Left lung (tissue), 14 donors: ENCODE data around the gene MMP28. TPM values are rescaled to one million over a fixed set of nuclear protein-coding genes. Genes with fewer than 3 reads are reported as not detected.

ENCODE experiments used
- ATAC-seq: fragments of 200-7000 bp; cut with Tn5 transposase; one replicate; pipeline ENCODE4 v1.9.1; 2020; ENCODE audit warnings: moderate library complexity
- DNase-seq, 4 donors: peaks; one replicate each; pipeline ENCODE4 v3.0.0-alpha.2; 2013 to 2020
- H3K27ac ChIP-seq, 2 donors: fragments of 200-600 bp; sonication (generic) in 1 of 2; one replicate each; pipeline versions ENCODE4 v1.5.0 to v1.8.0; 2020 to 2021
- H3K27me3 ChIP-seq, 2 donors: fragments of 200-600 bp; sonication (generic) in 1 of 2; one replicate each; pipeline versions ENCODE4 v1.5.0 to v1.8.0; 2020 to 2021
- H3K36me3 ChIP-seq, 2 donors: fragments of 200-600 bp; sonication (generic) in 1 of 2; one replicate each; pipeline versions ENCODE4 v1.5.0 to v1.8.0; 2020 to 2021
- H3K4me1 ChIP-seq, 2 donors: fragments of 200-600 bp; one replicate each; pipeline ENCODE4 v1.8.0; 2021
- H3K4me3 ChIP-seq, 2 donors: fragments of 200-600 bp; sonication (generic) in 1 of 2; one replicate each; pipeline versions ENCODE4 v1.5.0 to v1.8.0; 2020 to 2021; ENCODE audit warnings: mild to moderate bottlenecking in 1 of 2
- H3K9me3 ChIP-seq, 2 donors: fragments of 200-600 bp; sonication (generic) in 1 of 2; one replicate each; pipeline versions ENCODE4 v1.5.0 to v1.8.0; 2020 to 2021
- intact Hi-C, 2 donors: fragments of 100-400 bp; cut with DNase I; formaldehyde crosslinking; loops; one replicate each; pipeline versions ENCODE4 v1.11.2 to v1.14.2; 2022
- long read RNA-seq, 12 donors: library from polyadenylated mRNA in 2 of 12; unstranded in 2 of 12; transcript quantifications; one replicate each; pipeline ENCODE4 v2.0.0 and lab custom pipeline, GENCODE V29; 2019 to 2026
- polyA plus RNA-seq, 6 donors: library from polyadenylated mRNA; unstranded; fragments of 120-200 nt; gene quantifications; one replicate each; pipeline ENCODE4 v1.2.1, GENCODE V29; 2013; ENCODE audit not compliant: insufficient read length in 6 of 6
- total RNA-seq, 2 donors: library from RNA; stranded (reverse); fragmentation: NEBNext Ultra II Directional; extraction: Animal tissue kit (Norgen Biotek cat#: 25700); gene quantifications; one replicate each; pipeline ENCODE4 v1.2.1, GENCODE V29; 2021
- TF ChIP-seq, protein P1 (sequence below), 2 donors: fragments of 200-600 bp; sonication (generic) in 1 of 2; IDR thresholded peaks; one replicate each; pipeline versions ENCODE4 v1.5.0 to v1.8.0; 2021; ENCODE audit warnings: antibody characterized with exemption in 2 of 2
- donor health status: DM: no; HTN: yes; CAD: no.
- donor health status: DM: no; HTN: no; CAD: no.

Gene MMP28, protein sequence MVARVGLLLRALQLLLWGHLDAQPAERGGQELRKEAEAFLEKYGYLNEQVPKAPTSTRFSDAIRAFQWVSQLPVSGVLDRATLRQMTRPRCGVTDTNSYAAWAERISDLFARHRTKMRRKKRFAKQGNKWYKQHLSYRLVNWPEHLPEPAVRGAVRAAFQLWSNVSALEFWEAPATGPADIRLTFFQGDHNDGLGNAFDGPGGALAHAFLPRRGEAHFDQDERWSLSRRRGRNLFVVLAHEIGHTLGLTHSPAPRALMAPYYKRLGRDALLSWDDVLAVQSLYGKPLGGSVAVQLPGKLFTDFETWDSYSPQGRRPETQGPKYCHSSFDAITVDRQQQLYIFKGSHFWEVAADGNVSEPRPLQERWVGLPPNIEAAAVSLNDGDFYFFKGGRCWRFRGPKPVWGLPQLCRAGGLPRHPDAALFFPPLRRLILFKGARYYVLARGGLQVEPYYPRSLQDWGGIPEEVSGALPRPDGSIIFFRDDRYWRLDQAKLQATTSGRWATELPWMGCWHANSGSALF
- total RNA-seq = 10 to 100 TPM; 39.5 to 95.0 TPM
- 1 to 10 TPM; 6.6 to 9.2 (median 8.5) TPM for polyA plus RNA-seq
- long read RNA-seq, donor 1, partial matches to known transcripts = 0 of 9 reads
- long read RNA-seq, donor 1, other reads (novel, unspliced or antisense) = 0 of 9 reads
- long read RNA-seq, donor 2, partial matches to known transcripts = 0 of 4 reads
- long read RNA-seq, donor 2, other reads (novel, unspliced or antisense) = 0 of 4 reads
- long read RNA-seq, donor 3, partial matches to known transcripts = 0 of 4 reads
- long read RNA-seq, donor 3, other reads (novel, unspliced or antisense) = 0 of 4 reads
- long read RNA-seq, donor 4, transcript MMP28-203 (3 exons, 1,092 nt) = minor isoform, 36 of 142 reads
- long read RNA-seq, donor 4, transcript MMP28-201 (8 exons, 1,928 nt) = major isoform, 51 of 142 reads
- long read RNA-seq, donor 4, partial matches to known transcripts = 15 of 142 reads
- long read RNA-seq, donor 4, other reads (novel, unspliced or antisense) = 40 of 142 reads
- long read RNA-seq, donor 5, transcript MMP28-203 (3 exons, 1,092 nt) = major isoform, 8 of 11 reads
- long read RNA-seq, donor 5, partial matches to known transcripts = 0 of 11 reads
- long read RNA-seq, donor 5, other reads (novel, unspliced or antisense) = 0 of 11 reads
- long read RNA-seq, donor 6, transcript MMP28-203 (3 exons, 1,092 nt) = major isoform, 5 of 7 reads
- long read RNA-seq, donor 6, partial matches to known transcripts = 0 of 7 reads
- long read RNA-seq, donor 6, other reads (novel, unspliced or antisense) = 0 of 7 reads
- long read RNA-seq, donor 7, partial matches to known transcripts = 0 of 1 reads
- long read RNA-seq, donor 7, other reads (novel, unspliced or antisense) = 0 of 1 reads
- long read RNA-seq, donor 8, partial matches to known transcripts = 0 of 3 reads
- long read RNA-seq, donor 8, other reads (novel, unspliced or antisense) = 0 of 3 reads
- long read RNA-seq, donor 9 = 0 reads
- long read RNA-seq, donor 10, transcript MMP28-203 (3 exons, 1,092 nt) = major isoform, 28 of 84 reads
- long read RNA-seq, donor 10, transcript MMP28-201 (8 exons, 1,928 nt) = minor isoform, 24 of 84 reads
- long read RNA-seq, donor 10, partial matches to known transcripts = 18 of 84 reads
- long read RNA-seq, donor 10, other reads (novel, unspliced or antisense) = 14 of 84 reads
- long read RNA-seq, donor 11 = 0 reads
- long read RNA-seq, donor 12, partial matches to known transcripts = 0 of 1 reads
- long read RNA-seq, donor 12, other reads (novel, unspliced or antisense) = 0 of 1 reads

DNA sequence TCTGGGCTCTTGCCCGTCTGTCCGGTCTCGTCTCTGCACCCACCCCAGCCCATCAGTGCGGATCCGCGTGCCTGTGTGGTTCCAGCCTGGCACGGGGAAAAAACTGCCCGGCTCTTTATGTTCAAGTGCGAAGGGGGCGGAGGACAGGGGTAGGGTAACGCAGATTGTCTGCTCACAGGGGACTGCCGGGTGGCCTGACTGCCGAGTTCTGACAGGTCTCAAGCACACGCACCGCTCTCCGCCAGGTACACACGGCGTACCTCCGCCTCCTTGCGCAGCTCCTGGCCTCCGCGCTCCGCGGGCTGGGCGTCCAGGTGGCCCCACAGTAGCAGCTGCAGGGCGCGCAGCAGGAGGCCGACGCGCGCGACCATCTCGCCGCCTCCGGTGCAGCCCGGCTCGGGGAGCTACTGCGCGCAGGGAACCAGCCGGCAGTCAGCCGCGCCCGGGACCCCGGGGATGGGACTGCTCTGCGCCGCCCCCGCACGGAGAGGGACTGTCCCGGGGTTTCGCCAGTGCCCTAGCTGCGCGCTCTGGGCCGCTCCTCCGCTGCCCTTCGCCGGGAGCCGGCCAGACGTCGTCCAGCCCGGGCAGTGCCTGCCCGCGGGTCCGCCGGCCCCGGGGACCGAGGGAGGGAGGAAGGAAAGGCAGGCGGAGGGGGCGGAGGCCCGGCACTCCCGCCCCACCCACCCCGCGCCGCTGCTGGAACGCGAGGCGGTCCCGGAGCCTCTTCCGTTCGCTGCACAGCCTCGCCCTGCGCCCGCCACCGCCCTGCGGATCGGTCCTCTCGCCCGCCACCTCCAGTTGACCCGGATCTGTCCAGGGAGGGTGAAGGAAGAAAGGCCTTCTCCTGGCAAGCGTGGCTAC lies at the start of gene MMP28:
TSS of gene MMP28 (minus strand) at position 635 of the 864 bp plus-strand sequence. CDS start at position 371, 264 bp downstream.
- Histone ChIP-seq H3K4me3 (peak within 1 kb of the TSS; percentile 56 to 58), H3K27ac (peak within 1 kb of the TSS; percentile 53 to 67), H3K4me1 (peaks cover 12 to 30% of the 10 kb centered on the region in 2 donors), H3K27me3 (peaks cover 16 to 53% of the 10 kb centered on the region in 2 donors), H3K9me3 (no peaks in the 10 kb centered on the region), H3K36me3 (no peaks in the 10 kb centered on the region)
- intact Hi-C loops = no loop called here
- DNase-seq = peak in 1 of 4 donors; percentile 89
- TF ChIP-seq, protein P1, sequence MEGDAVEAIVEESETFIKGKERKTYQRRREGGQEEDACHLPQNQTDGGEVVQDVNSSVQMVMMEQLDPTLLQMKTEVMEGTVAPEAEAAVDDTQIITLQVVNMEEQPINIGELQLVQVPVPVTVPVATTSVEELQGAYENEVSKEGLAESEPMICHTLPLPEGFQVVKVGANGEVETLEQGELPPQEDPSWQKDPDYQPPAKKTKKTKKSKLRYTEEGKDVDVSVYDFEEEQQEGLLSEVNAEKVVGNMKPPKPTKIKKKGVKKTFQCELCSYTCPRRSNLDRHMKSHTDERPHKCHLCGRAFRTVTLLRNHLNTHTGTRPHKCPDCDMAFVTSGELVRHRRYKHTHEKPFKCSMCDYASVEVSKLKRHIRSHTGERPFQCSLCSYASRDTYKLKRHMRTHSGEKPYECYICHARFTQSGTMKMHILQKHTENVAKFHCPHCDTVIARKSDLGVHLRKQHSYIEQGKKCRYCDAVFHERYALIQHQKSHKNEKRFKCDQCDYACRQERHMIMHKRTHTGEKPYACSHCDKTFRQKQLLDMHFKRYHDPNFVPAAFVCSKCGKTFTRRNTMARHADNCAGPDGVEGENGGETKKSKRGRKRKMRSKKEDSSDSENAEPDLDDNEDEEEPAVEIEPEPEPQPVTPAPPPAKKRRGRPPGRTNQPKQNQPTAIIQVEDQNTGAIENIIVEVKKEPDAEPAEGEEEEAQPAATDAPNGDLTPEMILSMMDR (IDR thresholded peaks at IDR 0.05) = no peak
- peak; percentile 80 for ATAC-seq

DNA sequence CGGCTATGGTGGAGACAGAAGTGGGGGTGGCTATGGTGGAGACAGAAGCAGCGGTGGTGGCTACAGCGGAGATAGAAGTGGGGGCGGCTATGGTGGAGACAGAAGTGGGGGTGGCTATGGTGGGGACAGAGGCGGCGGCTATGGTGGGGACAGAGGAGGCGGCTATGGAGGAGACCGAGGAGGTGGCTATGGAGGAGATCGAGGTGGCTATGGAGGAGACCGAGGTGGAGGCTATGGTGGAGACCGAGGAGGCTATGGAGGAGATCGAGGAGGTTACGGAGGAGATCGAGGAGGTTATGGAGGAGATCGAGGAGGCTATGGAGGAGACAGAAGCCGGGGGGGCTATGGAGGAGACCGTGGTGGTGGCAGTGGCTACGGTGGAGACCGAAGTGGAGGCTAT lies 49.1 kb upstream of the MMP28 start:
- peaks cover 0 to 99% of the 10 kb centered on the region in 2 donors for H3K36me3 ChIP-seq
- no peak for DNase-seq

DNA sequence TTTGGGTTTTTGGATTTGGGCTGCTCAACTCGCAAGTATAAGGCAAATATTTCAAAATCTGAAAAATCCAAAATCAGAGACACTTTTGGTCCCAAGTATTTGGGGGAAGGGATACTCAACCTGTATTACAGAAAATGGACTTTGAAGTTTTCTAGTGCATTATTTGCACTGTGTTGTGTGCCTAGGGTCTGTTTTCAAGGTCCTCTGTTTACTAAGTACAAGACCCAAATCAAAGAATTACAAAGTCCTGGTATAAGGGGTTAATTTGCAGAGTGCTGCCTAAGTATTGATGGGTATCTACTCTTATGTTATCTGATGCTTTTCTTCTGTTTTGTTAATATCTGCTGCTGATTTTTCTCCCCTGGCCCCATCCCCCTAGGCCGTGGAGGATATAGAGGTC lies 48.3 kb upstream of the MMP28 start:
- intact Hi-C loops = no loop called here
- H3K4me3 ChIP-seq = no peak overlapping the region
- TF ChIP-seq, protein P1 (IDR thresholded peaks at IDR 0.05) = no peak
- H3K27ac ChIP-seq = no peak overlapping the region
- DNase-seq (no peak), ATAC-seq (no peak)
- no peaks in the 10 kb centered on the region for H3K27me3 ChIP-seq
- peaks cover 0 to 99% of the 10 kb centered on the region in 2 donors for H3K36me3 ChIP-seq
- H3K9me3 ChIP-seq = no peaks in the 10 kb centered on the region
- no peaks in the 10 kb centered on the region for H3K4me1 ChIP-seq

More for the DNA sequence above, 49.1 kb upstream of the MMP28 start:
- Histone ChIP-seq H3K4me3 (no peak overlapping the region), H3K27me3 (no peaks in the 10 kb centered on the region), H3K27ac (no peak overlapping the region), H3K4me1 (no peaks in the 10 kb centered on the region), H3K9me3 (no peaks in the 10 kb centered on the region)
- no peak for ATAC-seq
- intact Hi-C loops = no loop called here
- TF ChIP-seq, protein P1 (IDR thresholded peaks at IDR 0.05) = no peak

DNA sequence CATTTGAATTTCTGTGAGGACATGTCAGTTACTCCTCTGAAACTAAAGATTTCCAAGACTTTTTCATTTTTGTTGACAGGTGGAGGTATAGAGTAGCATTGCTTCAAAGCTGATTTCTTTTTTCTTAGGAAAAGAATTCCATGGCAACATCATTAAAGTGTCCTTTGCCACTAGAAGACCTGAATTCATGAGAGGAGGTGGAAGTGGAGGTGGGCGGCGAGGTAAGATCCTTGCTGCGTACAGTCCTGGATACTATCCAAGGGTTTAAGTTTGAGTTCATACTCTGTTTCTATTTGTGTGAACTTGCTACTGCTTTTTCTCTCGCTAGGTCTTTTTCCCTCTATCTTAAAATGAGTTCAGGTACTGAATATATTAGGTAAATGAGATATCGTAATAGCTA lies 46.8 kb upstream of the MMP28 start:
- TF ChIP-seq, protein P1 (IDR thresholded peaks at IDR 0.05) = no peak
- intact Hi-C loops = no loop called here
- Histone ChIP-seq H3K4me1 (no peaks in the 10 kb centered on the region), H3K27ac (no peak overlapping the region), H3K36me3 (peaks cover 0 to 99% of the 10 kb centered on the region in 2 donors), H3K27me3 (no peaks in the 10 kb centered on the region), H3K9me3 (no peaks in the 10 kb centered on the region), H3K4me3 (no peak overlapping the region)
- DNase-seq = no peak
- no peak for ATAC-seq
